Osteocyte (in vitro differentiated cells): ENCODE measurements around the gene CRYBG1. TPM values are rescaled to one million over a fixed set of nuclear protein-coding genes. Genes with fewer than 3 reads are reported as not detected.

ENCODE experiments used
- DNase-seq: peaks from one replicate; pipeline ENCODE4 v3.0.0; 2021; ENCODE audit warnings: mixed read lengths; ENCODE audit not compliant: unreplicated experiment; ENCODE audit errors: extremely low spot score
- H3K27ac Mint-ChIP-seq: one replicate; pipeline ENCODE4 v1.8.0; 2021; ENCODE audit warnings: mild to moderate bottlenecking, mixed read lengths; ENCODE audit not compliant: unreplicated experiment
- H3K27me3 Mint-ChIP-seq: one replicate; pipeline ENCODE4 v1.8.0; 2021; ENCODE audit warnings: mixed read lengths; ENCODE audit not compliant: unreplicated experiment
- H3K36me3 Mint-ChIP-seq: one replicate; pipeline ENCODE4 v1.8.0; 2021; ENCODE audit warnings: mixed read lengths; ENCODE audit not compliant: unreplicated experiment
- H3K4me1 Mint-ChIP-seq: one replicate; pipeline ENCODE4 v1.8.0; 2021; ENCODE audit warnings: mixed read lengths; ENCODE audit not compliant: unreplicated experiment
- H3K4me3 Mint-ChIP-seq: one replicate; pipeline ENCODE4 v1.8.0; 2021; ENCODE audit warnings: mild to moderate bottlenecking, moderate library complexity, mixed read lengths; ENCODE audit not compliant: unreplicated experiment
- H3K9me3 Mint-ChIP-seq: one replicate; pipeline ENCODE4 v1.8.0; 2021; ENCODE audit warnings: mixed read lengths; ENCODE audit not compliant: unreplicated experiment
- total RNA-seq: library from RNA; stranded (reverse); gene quantifications from 2 replicates; pipeline ENCODE4 v1.2.1, GENCODE V29; 2021
- TF ChIP-seq, protein P1 (sequence below): fragments of 200-600 bp; sonication (generic); IDR thresholded peaks from 2 replicates; pipeline ENCODE4 v1.5.0; 2021; ENCODE audit warnings: antibody characterized with exemption, mild to moderate bottlenecking, moderate library complexity

Gene CRYBG1
- total RNA-seq, 1 donor from 2014 or later, result 2.4 TPM

DNA sequence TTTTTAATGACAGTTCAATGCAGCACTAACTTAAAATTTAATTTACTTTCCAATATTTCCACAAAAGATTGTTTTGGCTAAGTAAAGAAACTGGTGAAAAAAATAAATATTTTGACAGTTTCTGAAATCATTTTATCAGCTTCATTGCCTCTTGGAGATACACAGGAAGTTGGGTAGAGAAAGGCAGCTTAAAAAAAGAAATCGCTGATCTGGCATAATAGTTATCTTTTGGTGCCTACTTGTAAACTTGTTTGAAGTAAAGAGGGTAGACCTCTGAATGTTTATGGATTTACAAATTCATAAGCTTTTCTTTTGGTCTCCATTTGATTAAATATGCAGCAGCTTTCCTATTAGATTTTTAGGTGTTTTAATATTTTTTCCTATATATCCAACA, 165.4 kb downstream of the CRYBG1 start:
- DNase-seq, result no peak
- H3K4me3 Mint-ChIP-seq, result no peak overlapping the region
- peaks cover 27% of the 10 kb centered on the region for H3K4me1 Mint-ChIP-seq

DNA sequence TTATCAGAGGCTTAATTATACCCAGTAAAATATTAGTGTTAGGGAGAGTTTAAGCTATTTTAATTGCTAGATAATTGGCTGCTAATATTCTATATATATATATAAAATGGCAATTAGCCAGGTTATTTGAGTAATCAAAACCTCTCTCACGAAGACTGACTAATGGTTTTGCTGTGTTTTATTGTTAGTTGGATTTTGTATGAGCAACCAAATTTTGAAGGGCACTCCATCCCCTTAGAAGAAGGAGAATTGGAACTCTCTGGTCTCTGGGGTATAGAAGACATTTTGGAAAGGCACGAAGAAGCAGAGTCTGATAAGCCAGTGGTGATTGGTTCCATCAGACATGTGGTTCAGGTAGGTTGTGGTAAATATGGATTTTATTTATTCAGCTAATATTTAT, 166.6 kb downstream of the CRYBG1 start:
- Mint-ChIP-seq H3K4me1 (peaks cover 29% of the 10 kb centered on the region), H3K9me3 (no peaks in the 10 kb centered on the region), H3K27me3 (no peaks in the 10 kb centered on the region), H3K36me3 (no peaks in the 10 kb centered on the region), H3K27ac (no peak overlapping the region), H3K4me3 (no peak overlapping the region)
- TF ChIP-seq, protein P1, sequence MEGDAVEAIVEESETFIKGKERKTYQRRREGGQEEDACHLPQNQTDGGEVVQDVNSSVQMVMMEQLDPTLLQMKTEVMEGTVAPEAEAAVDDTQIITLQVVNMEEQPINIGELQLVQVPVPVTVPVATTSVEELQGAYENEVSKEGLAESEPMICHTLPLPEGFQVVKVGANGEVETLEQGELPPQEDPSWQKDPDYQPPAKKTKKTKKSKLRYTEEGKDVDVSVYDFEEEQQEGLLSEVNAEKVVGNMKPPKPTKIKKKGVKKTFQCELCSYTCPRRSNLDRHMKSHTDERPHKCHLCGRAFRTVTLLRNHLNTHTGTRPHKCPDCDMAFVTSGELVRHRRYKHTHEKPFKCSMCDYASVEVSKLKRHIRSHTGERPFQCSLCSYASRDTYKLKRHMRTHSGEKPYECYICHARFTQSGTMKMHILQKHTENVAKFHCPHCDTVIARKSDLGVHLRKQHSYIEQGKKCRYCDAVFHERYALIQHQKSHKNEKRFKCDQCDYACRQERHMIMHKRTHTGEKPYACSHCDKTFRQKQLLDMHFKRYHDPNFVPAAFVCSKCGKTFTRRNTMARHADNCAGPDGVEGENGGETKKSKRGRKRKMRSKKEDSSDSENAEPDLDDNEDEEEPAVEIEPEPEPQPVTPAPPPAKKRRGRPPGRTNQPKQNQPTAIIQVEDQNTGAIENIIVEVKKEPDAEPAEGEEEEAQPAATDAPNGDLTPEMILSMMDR, result no peak
- no peak for DNase-seq

More for the DNA sequence above, 165.4 kb downstream of the CRYBG1 start:
- Mint-ChIP-seq H3K36me3 (no peaks in the 10 kb centered on the region), H3K27ac (no peak overlapping the region), H3K27me3 (no peaks in the 10 kb centered on the region), H3K9me3 (no peaks in the 10 kb centered on the region)
- TF ChIP-seq, protein P1, result no peak

DNA sequence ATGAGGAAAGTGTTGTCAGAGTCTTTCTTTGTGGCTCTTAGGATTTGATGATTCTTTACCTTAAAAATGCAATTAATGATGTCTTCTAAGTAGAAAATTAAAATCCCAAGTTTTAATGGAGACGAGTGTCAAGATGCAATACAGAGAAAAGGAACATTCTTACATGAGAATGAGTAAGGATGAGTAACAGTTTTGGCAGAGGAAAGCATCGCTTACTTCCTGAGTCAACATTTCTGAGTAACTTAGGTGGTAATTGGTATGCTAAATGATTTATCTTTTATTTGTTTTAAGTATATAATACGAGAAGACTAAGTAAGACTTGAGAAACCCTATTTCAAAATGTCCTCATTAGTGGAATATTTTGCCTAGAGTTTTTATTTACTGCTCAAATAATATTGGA, 167.5 kb downstream of the CRYBG1 start:
- H3K4me3 Mint-ChIP-seq, result no peak overlapping the region
- H3K36me3 Mint-ChIP-seq, result no peaks in the 10 kb centered on the region
- H3K27me3 Mint-ChIP-seq, result no peaks in the 10 kb centered on the region
- H3K27ac Mint-ChIP-seq, result peak overlapping the region; percentile 84
- no peaks in the 10 kb centered on the region for H3K9me3 Mint-ChIP-seq
- peaks cover 30% of the 10 kb centered on the region for H3K4me1 Mint-ChIP-seq
- TF ChIP-seq, protein P1, result no peak
- no peak for DNase-seq

DNA sequence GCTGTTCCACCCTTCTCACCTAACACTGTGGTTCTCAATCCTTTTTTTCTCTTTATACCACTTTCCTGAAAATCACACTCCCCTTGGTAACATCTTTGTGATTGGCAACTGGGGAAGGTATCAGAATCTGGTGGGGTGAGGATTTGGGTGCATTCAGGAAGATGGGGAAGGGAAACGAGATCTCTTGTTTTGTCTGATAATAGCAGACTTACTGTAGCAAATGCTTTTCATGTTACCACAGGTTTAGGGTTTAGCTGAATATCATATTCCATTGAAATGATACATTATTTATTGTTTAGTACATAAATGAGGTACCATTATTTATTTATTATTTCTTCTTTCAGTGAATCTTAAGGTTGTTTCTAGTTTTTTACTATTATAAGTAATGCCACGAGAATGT, 168.0 kb downstream of the CRYBG1 start:
- Mint-ChIP-seq H3K36me3 (no peaks in the 10 kb centered on the region), H3K27ac (peak overlapping the region; percentile 33), H3K4me1 (peaks cover 32% of the 10 kb centered on the region), H3K9me3 (no peaks in the 10 kb centered on the region), H3K27me3 (no peaks in the 10 kb centered on the region), H3K4me3 (no peak overlapping the region)
- no peak for DNase-seq
- TF ChIP-seq, protein P1, result no peak

DNA sequence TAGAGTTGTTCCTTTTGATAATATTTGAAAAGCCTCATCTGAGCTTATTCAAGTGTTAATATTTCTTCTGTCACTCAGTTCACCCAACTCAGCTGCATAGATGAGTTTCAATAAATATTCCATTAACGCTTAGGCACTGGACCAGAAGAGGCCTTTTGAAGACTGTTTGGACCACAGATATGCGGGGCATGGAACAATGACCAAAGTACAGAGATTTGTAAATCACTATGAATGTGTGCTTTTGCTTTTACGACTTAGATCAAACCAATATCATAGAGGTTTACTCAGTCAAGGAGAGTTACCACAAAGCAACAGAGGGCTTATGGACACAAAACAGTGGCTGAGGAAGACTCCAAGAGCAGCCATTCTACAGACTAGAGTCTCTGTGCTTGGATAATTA, 168.9 kb downstream of the CRYBG1 start:
- no peak overlapping the region for H3K27ac Mint-ChIP-seq
- no peaks in the 10 kb centered on the region for H3K9me3 Mint-ChIP-seq
- no peak for DNase-seq
- H3K27me3 Mint-ChIP-seq, result no peaks in the 10 kb centered on the region
- peaks cover 32% of the 10 kb centered on the region for H3K4me1 Mint-ChIP-seq
- TF ChIP-seq, protein P1, result no peak
- no peak overlapping the region for H3K4me3 Mint-ChIP-seq
- no peaks in the 10 kb centered on the region for H3K36me3 Mint-ChIP-seq
